Nephron (organoid): ENCODE data around the gene SHH.

Source experiments
- H3K27ac Mint-ChIP-seq, 3 experiments: 2 replicates each; pipeline ENCODE4 v1.8.0; 2020; ENCODE audit warnings: mixed read lengths in 3 of 3, mild to moderate bottlenecking in 2 of 3, moderate library complexity in 1 of 3
- H3K27me3 Mint-ChIP-seq: 2 replicates; pipeline ENCODE4 v1.8.0; 2021; ENCODE audit warnings: low read depth, mild to moderate bottlenecking, moderate library complexity, mixed read lengths
- H3K36me3 Mint-ChIP-seq: 2 replicates; pipeline ENCODE4 v1.8.0; 2020; ENCODE audit warnings: low read depth, mixed read lengths
- H3K4me1 Mint-ChIP-seq: 2 replicates; pipeline ENCODE4 v1.8.0; 2020; ENCODE audit warnings: mixed read lengths
- H3K4me3 Mint-ChIP-seq, 3 experiments: 2 replicates each; pipeline ENCODE4 v1.8.0; 2020; ENCODE audit warnings: mild to moderate bottlenecking in 3 of 3, mixed read lengths in 3 of 3, moderate library complexity in 2 of 3
- H3K9me3 Mint-ChIP-seq: 2 replicates; pipeline ENCODE4 v1.8.0; 2020; ENCODE audit warnings: mixed read lengths
- CTCF ChIP-seq, 3 experiments: fragments of 200-600 bp; sonication (generic); IDR thresholded peaks; one replicate each; pipeline ENCODE4 v1.5.0; 2021; ENCODE audit warnings: antibody characterized with exemption in 3 of 3; ENCODE audit not compliant: unreplicated experiment in 3 of 3

Gene SHH

GRCh38 chr7:155830961-155831806 lies 18.9 kb upstream of the SHH start:
- peaks cover 30% of the 10 kb centered on the region for H3K27me3 Mint-ChIP-seq
- no peaks in the 10 kb centered on the region for H3K4me1 Mint-ChIP-seq
- no peak for TF ChIP-seq CTCF (IDR thresholded peaks at IDR 0.05; ENCODE audit: unreplicated experiment in 3 of 3)
- H3K9me3 Mint-ChIP-seq: no peaks in the 10 kb centered on the region
- H3K4me3 Mint-ChIP-seq: no peak overlapping the region
- no peaks in the 10 kb centered on the region for H3K36me3 Mint-ChIP-seq
- H3K27ac Mint-ChIP-seq: no peak overlapping the region

GRCh38 chr7:155829796-155830470 lies 17.7 kb upstream of the SHH start:
- Mint-ChIP-seq H3K9me3 (no peaks in the 10 kb centered on the region), H3K27me3 (peaks cover 30% of the 10 kb centered on the region), H3K4me3 (no peak overlapping the region), H3K36me3 (no peaks in the 10 kb centered on the region), H3K27ac (no peak overlapping the region), H3K4me1 (no peaks in the 10 kb centered on the region)
- TF ChIP-seq CTCF (IDR thresholded peaks at IDR 0.05; ENCODE audit: unreplicated experiment in 3 of 3): no peak

- Mint-ChIP-seq H3K9me3 (no peaks in the 10 kb centered on the region), H3K4me3 (no peak overlapping the region), H3K36me3 (no peaks in the 10 kb centered on the region), H3K27ac (no peak overlapping the region), H3K27me3 (peaks cover 46% of the 10 kb centered on the region), H3K4me1 (no peaks in the 10 kb centered on the region)
- TF ChIP-seq CTCF (IDR thresholded peaks at IDR 0.05; ENCODE audit: unreplicated experiment in 3 of 3): no peak
These were observed 13.1 kb upstream of the SHH start for GRCh38 chr7:155825336-155825735.

GRCh38 chr7:155824227-155824886 lies 12.1 kb upstream of the SHH start:
- Mint-ChIP-seq H3K9me3 (no peaks in the 10 kb centered on the region), H3K4me3 (no peak overlapping the region), H3K36me3 (no peaks in the 10 kb centered on the region), H3K4me1 (no peaks in the 10 kb centered on the region), H3K27ac (no peak overlapping the region), H3K27me3 (peaks cover 47% of the 10 kb centered on the region)
- TF ChIP-seq CTCF (IDR thresholded peaks at IDR 0.05; ENCODE audit: unreplicated experiment in 3 of 3): no peak

GRCh38 chr7:155821851-155822250 lies 9.6 kb upstream of the SHH start:
- no peaks in the 10 kb centered on the region for H3K4me1 Mint-ChIP-seq
- H3K27me3 Mint-ChIP-seq: peaks cover 58% of the 10 kb centered on the region
- no peaks in the 10 kb centered on the region for H3K36me3 Mint-ChIP-seq
- H3K27ac Mint-ChIP-seq: no peak overlapping the region
- no peaks in the 10 kb centered on the region for H3K9me3 Mint-ChIP-seq
- no peak overlapping the region for H3K4me3 Mint-ChIP-seq
- no peak for TF ChIP-seq CTCF (IDR thresholded peaks at IDR 0.05; ENCODE audit: unreplicated experiment in 3 of 3)
